Loucy (cell line): Measurements from ENCODE around the gene ATXN7L3B.

Source experiments
- CTCF ChIP-seq: fragments of 200-600 bp; sonication (generic); conservative IDR thresholded peaks from 2 replicates; pipeline ENCODE4 v1.5.1; 2014; ENCODE audit warnings: mild to moderate bottlenecking, antibody characterized with exemption, low read length
- EZH2phosphoT487 ChIP-seq: fragments of 200-600 bp; IDR thresholded peaks from 2 replicates; pipeline ENCODE4 v1.6.1; 2018; ENCODE audit warnings: antibody characterized with exemption, mild to moderate bottlenecking, moderate library complexity, borderline replicate concordance

- TF ChIP-seq CTCF (no peak), EZH2phosphoT487 (no peak)
Observed at GRCh38 chr12:74586251-74586650, 48.6 kb downstream of the ATXN7L3B start.
